ENCODE results near the gene KLRF1.

The KLRF1 gene, protein sequence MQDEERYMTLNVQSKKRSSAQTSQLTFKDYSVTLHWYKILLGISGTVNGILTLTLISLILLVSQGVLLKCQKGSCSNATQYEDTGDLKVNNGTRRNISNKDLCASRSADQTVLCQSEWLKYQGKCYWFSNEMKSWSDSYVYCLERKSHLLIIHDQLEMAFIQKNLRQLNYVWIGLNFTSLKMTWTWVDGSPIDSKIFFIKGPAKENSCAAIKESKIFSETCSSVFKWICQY

GRCh38 chr12:9827209-9827888, at the start of gene KLRF1:
TSS of gene KLRF1 (plus strand) at chr12:9827481. CDS start at chr12:9827545, 64 bp downstream.
- WGBS (ENCODE audit: insufficient coverage, insufficient read length), result 100% methylated on average over 1 of the region's 3 CpGs
- H3K36me3 ChIP-seq (ENCODE audit: control insufficient read depth, insufficient read depth, low read length), result no peaks in the 10 kb centered on the region
- H3K27me3 ChIP-seq (ENCODE audit: control insufficient read depth, insufficient read depth, low read length), result no peaks in the 10 kb centered on the region
- H3K4me1 ChIP-seq (ENCODE audit: control insufficient read depth, insufficient read depth, low read length), result no peaks in the 10 kb centered on the region
- DNase-seq (ENCODE audit: low read depth, low spot score), result no peak
- no peak within 1 kb of the TSS for H3K4me3 ChIP-seq (ENCODE audit: low read length)
- no peaks in the 10 kb centered on the region for H3K9me3 ChIP-seq (ENCODE audit: control insufficient read depth, insufficient read depth, low read length)
- no peak within 1 kb of the TSS for H3K27ac ChIP-seq (ENCODE audit: low read length)

DNA sequence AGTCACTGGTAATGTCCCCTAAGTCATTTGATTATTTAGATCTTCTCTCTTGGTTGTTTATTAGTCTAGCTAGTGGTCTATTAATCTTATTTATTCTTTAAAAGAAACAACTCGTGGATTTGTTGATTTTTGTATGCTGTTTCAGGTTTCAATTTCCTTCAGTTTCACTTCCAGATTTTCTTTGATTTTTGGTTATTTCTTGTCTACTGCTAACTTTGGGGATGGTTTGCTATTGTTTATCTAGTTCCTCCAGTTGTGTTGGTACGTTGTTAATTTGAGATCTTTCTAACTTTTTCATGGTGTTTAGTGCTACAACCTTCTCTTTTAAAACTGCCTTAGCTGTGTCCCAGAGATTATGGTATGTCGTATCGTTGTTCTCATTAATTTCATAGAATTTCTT, 48.1 kb upstream of the KLRF1 start:
- no CpG with 5 or more reads among the region's 4 CpGs for WGBS (ENCODE audit: insufficient coverage, insufficient read length)
- no peaks in the 10 kb centered on the region for H3K36me3 ChIP-seq (ENCODE audit: control insufficient read depth, insufficient read depth, low read length)
- no peak for DNase-seq (ENCODE audit: low read depth, low spot score)
- no peaks in the 10 kb centered on the region for H3K27me3 ChIP-seq (ENCODE audit: control insufficient read depth, insufficient read depth, low read length)
- H3K9me3 ChIP-seq (ENCODE audit: control insufficient read depth, insufficient read depth, low read length), result no peaks in the 10 kb centered on the region
- H3K4me3 ChIP-seq (ENCODE audit: low read length), result no peak overlapping the region
- no peak overlapping the region for H3K27ac ChIP-seq (ENCODE audit: low read length)
- H3K4me1 ChIP-seq (ENCODE audit: control insufficient read depth, insufficient read depth, low read length), result no peaks in the 10 kb centered on the region; the same call in 1 of the 2 replicates

DNA sequence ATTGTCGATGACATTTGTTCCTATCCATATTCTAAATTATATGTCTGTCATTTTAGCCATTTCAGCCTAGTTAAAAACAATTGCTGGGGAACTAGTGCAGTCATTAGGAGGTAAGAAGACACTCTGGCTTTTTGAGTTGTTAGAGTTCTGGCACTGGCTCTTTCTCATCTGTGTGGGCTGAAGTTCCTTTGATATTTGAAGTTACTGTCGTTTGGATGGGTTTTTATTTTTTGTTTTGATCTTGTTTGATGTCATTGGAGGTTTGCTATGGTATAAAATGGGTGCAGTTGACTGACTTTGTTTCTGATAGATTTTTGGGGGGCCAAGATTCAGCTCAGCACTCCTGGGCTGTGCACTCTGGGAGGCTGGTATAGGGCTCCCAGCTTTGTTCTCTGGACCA, 45.9 kb upstream of the KLRF1 start:
- Histone ChIP-seq H3K27me3 (ENCODE audit: control insufficient read depth, insufficient read depth, low read length) (no peaks in the 10 kb centered on the region), H3K4me1 (ENCODE audit: control insufficient read depth, insufficient read depth, low read length) (no peaks in the 10 kb centered on the region; the same call in 1 of the 2 replicates), H3K9me3 (ENCODE audit: control insufficient read depth, insufficient read depth, low read length) (no peaks in the 10 kb centered on the region), H3K4me3 (ENCODE audit: low read length) (no peak overlapping the region), H3K36me3 (ENCODE audit: control insufficient read depth, insufficient read depth, low read length) (no peaks in the 10 kb centered on the region), H3K27ac (ENCODE audit: low read length) (no peak overlapping the region)
- no peak for DNase-seq (ENCODE audit: low read depth, low spot score)
- WGBS (ENCODE audit: insufficient coverage, insufficient read length), result no CpG with 5 or more reads among the region's 2 CpGs

GRCh38 chr12:9782547-9783382, 44.5 kb upstream of the KLRF1 start:
- Histone ChIP-seq H3K27me3 (ENCODE audit: control insufficient read depth, insufficient read depth, low read length) (no peaks in the 10 kb centered on the region), H3K36me3 (ENCODE audit: control insufficient read depth, insufficient read depth, low read length) (no peaks in the 10 kb centered on the region), H3K4me1 (ENCODE audit: control insufficient read depth, insufficient read depth, low read length) (no peaks in the 10 kb centered on the region; the same call in 1 of the 2 replicates), H3K4me3 (ENCODE audit: low read length) (no peak overlapping the region), H3K9me3 (ENCODE audit: control insufficient read depth, insufficient read depth, low read length) (no peaks in the 10 kb centered on the region), H3K27ac (ENCODE audit: low read length) (no peak overlapping the region)
- no peak for DNase-seq (ENCODE audit: low read depth, low spot score)
- no CpG with 5 or more reads among the region's 7 CpGs for WGBS (ENCODE audit: insufficient coverage, insufficient read length)

DNA sequence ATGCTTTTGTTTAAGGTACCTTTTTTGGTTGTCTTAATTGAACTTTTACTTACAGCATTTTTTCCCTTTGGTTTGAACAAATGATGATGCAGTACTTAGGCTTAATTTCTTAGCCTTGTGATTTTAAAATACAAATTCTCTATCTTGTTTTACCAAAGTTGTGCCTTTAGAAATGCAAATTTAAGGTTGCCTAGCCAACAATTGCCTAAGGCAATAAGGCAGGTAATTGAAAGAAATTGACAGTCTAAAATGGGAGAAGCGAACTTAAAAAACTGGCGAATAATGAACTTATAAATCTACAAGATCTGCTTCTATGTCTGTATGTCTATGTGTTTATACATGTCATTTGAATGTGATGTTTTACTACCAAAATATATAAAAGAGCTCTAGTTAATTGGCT, 43.0 kb upstream of the KLRF1 start:
- Histone ChIP-seq H3K4me1 (ENCODE audit: control insufficient read depth, insufficient read depth, low read length) (no peaks in the 10 kb centered on the region; the same call in 1 of the 2 replicates), H3K27me3 (ENCODE audit: control insufficient read depth, insufficient read depth, low read length) (no peaks in the 10 kb centered on the region), H3K9me3 (ENCODE audit: control insufficient read depth, insufficient read depth, low read length) (no peaks in the 10 kb centered on the region), H3K36me3 (ENCODE audit: control insufficient read depth, insufficient read depth, low read length) (no peaks in the 10 kb centered on the region), H3K4me3 (ENCODE audit: low read length) (no peak overlapping the region), H3K27ac (ENCODE audit: low read length) (no peak overlapping the region)
- WGBS (ENCODE audit: insufficient coverage, insufficient read length), result no CpG with 5 or more reads among the region's 2 CpGs
- DNase-seq (ENCODE audit: low read depth, low spot score), result no peak

DNA sequence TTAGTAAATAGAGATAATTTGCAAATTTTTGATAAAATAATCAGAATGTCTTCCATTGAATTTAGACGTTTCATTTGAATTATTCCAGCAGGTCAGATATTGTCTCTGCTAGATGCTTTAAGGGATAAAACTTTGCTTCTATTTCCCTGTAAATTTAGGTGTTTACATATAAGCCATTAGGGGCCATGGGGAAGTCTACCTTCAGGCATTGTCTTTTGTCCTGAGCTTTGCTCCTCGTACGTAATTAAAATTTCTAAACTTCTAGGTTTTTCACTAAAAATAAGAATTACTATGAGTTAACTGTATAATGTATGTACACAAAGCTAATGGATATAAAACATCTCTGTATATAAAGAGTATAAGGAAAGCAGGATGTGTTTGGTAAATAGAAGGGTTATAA, 42.5 kb upstream of the KLRF1 start:
- Histone ChIP-seq H3K27me3 (ENCODE audit: control insufficient read depth, insufficient read depth, low read length) (no peaks in the 10 kb centered on the region), H3K4me3 (ENCODE audit: low read length) (no peak overlapping the region), H3K36me3 (ENCODE audit: control insufficient read depth, insufficient read depth, low read length) (no peaks in the 10 kb centered on the region), H3K4me1 (ENCODE audit: control insufficient read depth, insufficient read depth, low read length) (no peaks in the 10 kb centered on the region; the same call in 1 of the 2 replicates), H3K9me3 (ENCODE audit: control insufficient read depth, insufficient read depth, low read length) (no peaks in the 10 kb centered on the region), H3K27ac (ENCODE audit: low read length) (no peak overlapping the region)
- no CpG with 5 or more reads among the region's 3 CpGs for WGBS (ENCODE audit: insufficient coverage, insufficient read length)
- no peak for DNase-seq (ENCODE audit: low read depth, low spot score)

DNA sequence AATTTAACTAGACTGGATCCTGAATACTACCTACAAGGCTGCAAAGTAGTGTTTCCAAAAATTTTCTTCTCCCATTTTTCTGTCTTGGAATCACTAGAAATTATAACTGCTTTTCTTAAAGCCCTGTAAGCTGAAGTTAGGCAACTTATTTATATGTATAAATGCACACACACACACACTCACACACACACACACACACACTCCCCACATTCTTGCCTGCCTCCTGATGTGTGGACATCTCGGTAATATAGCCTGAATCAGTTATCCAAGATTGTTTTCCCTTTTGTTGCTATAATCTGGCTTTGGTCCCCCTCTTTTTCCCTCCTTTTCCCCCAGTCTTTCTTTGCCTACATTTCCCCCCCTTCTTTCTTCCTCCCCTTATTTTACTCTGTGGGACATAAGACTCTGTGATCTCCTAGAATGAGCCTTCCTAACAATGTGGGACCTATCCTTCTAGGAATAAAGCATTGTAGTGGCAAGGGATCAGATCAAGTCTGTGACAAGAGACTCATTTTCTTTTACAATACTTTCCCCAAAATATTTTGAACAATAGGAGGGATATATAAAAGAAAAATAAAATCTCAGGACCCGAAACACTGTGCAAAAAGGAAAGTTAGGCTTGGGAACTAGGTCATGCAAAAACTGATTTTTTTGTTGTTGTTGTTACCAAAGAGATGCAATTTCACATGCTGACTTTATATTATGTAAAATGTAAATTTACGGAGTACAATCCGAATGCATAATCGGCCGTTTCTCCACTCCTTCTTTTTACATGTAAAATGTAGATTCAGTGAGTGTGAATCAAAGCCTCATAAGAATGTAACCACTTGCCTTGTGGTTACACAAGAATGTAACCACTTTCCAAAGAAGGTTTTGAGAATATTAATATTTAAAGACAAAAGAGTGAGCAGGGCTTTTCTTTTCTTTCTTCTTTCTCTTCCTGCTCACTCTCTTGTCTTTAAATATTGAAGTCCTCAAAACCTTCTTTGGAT, 40.3 kb upstream of the KLRF1 start:
- Histone ChIP-seq H3K36me3 (ENCODE audit: control insufficient read depth, insufficient read depth, low read length) (no peaks in the 10 kb centered on the region), H3K27ac (ENCODE audit: low read length) (no peak overlapping the region), H3K4me1 (ENCODE audit: control insufficient read depth, insufficient read depth, low read length) (no peaks in the 10 kb centered on the region; the same call in 1 of the 2 replicates), H3K4me3 (ENCODE audit: low read length) (no peak overlapping the region), H3K27me3 (ENCODE audit: control insufficient read depth, insufficient read depth, low read length) (no peaks in the 10 kb centered on the region), H3K9me3 (ENCODE audit: control insufficient read depth, insufficient read depth, low read length) (no peaks in the 10 kb centered on the region)
- no CpG with 5 or more reads among the region's 6 CpGs for WGBS (ENCODE audit: insufficient coverage, insufficient read length)
- no peak for DNase-seq (ENCODE audit: low read depth, low spot score)

DNA sequence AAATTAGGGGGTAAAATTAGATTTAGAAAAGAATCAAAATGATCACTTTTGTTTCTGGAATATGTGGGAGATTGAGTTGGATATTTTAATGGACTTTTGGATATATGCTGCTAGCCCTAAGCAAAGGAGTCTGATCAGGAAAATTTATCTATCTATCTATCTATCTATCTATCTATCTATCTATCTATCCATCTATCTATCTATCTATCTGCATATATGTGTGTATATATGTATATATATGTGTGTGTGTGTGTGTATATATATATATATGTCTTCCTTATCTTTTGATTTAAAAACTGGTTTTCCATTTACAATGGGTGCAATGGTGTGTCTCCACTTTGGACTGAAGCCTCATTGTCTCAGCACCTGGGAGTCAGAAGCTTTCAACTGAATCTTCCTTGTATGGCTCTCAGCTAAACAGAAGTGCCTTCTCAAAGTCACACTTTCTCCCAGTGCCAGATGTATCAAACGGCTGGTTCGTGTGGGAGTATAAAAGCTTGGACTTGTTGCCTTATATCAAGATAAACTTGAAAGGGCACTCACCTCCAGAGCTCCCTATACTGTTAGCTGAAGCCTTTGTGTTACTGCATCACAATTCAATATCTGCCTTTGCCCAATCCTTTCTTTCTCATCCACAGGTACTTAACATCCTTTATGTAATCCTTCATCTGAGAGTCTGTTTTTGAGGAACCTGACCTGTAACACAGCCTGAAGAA, 34.9 kb upstream of the KLRF1 start:
- Histone ChIP-seq H3K4me1 (ENCODE audit: control insufficient read depth, insufficient read depth, low read length) (no peaks in the 10 kb centered on the region), H3K36me3 (ENCODE audit: control insufficient read depth, insufficient read depth, low read length) (no peaks in the 10 kb centered on the region), H3K9me3 (ENCODE audit: control insufficient read depth, insufficient read depth, low read length) (no peaks in the 10 kb centered on the region), H3K27ac (ENCODE audit: low read length) (no peak overlapping the region), H3K4me3 (ENCODE audit: low read length) (no peak overlapping the region), H3K27me3 (ENCODE audit: control insufficient read depth, insufficient read depth, low read length) (no peaks in the 10 kb centered on the region)
- DNase-seq (ENCODE audit: low read depth, low spot score), result no peak
- no CpG with 5 or more reads among the region's 2 CpGs for WGBS (ENCODE audit: insufficient coverage, insufficient read length)

GRCh38 chr12:9792961-9793617, 34.2 kb upstream of the KLRF1 start:
- no peak overlapping the region for H3K4me3 ChIP-seq (ENCODE audit: low read length)
- no peaks in the 10 kb centered on the region for H3K36me3 ChIP-seq (ENCODE audit: control insufficient read depth, insufficient read depth, low read length)
- no peaks in the 10 kb centered on the region for H3K27me3 ChIP-seq (ENCODE audit: control insufficient read depth, insufficient read depth, low read length)
- whole genome bisulfite sequencing (ENCODE audit: insufficient coverage, insufficient read length), result no CpG with 5 or more reads among the region's 2 CpGs
- no peaks in the 10 kb centered on the region for H3K9me3 ChIP-seq (ENCODE audit: control insufficient read depth, insufficient read depth, low read length)
- no peak for DNase-seq (ENCODE audit: low read depth, low spot score)
- no peaks in the 10 kb centered on the region for H3K4me1 ChIP-seq (ENCODE audit: control insufficient read depth, insufficient read depth, low read length)
- no peak overlapping the region for H3K27ac ChIP-seq (ENCODE audit: low read length)
